IMR-90 (cell line): Measurements from ENCODE around the gene USB1. TPM values are rescaled to one million over a fixed set of nuclear protein-coding genes. Genes with fewer than 3 reads are reported as not detected.

Source experiments
- ATAC-seq: fragments of 200-7000 bp; cut with Tn5 transposase; 2 replicates; pipeline ENCODE4 v1.9.1; 2020; ENCODE audit warnings: low read depth, mild to moderate bottlenecking, moderate library complexity
- BruUV-seq: library from RNA; stranded (reverse); fragments of 400-500 nt; replicated peaks from 2 replicates; lab custom pipeline; 2021; lab: Mats Ljungman, UMichigan
- CTCF ChIA-PET: fragments of 300-600 bp; formaldehyde crosslinking; extraction: SDS; loops from one replicate; lab custom pipeline; 2021; ENCODE audit warnings: antibody characterized with exemption; lab: Yijun Ruan, JAX
- POLR2A ChIA-PET: fragments of 300-600 bp; sonication (Branson Sonifier 250); formaldehyde crosslinking; loops from one replicate; lab custom pipeline; 2022; ENCODE audit warnings: antibody characterized with exemption; ENCODE audit not compliant: unreplicated experiment; lab: Charles Lee
- DNase-seq: peaks from one replicate; pipeline ENCODE4 v3.0.0; 2013
- H2AFZ ChIP-seq: replicated peaks from 2 replicates; pipeline ENCODE3; 2013; ENCODE audit warnings: low read length, mild to moderate bottlenecking; ENCODE audit not compliant: poor library complexity
- H2AK5ac ChIP-seq: 2 replicates; pipeline ENCODE4 v1.6.1; 2013; ENCODE audit warnings: low read depth, low read length, inconsistent platforms
- H2AK9ac ChIP-seq: replicated peaks from 2 replicates; pipeline ENCODE3; 2013; ENCODE audit warnings: mild to moderate bottlenecking, low read depth, low read length, moderate library complexity; ENCODE audit not compliant: poor library complexity
- H2BK120ac ChIP-seq: 2 replicates; pipeline ENCODE4 v1.6.1; 2013; ENCODE audit warnings: low read depth, low read length, inconsistent platforms
- H2BK15ac ChIP-seq: 3 replicates; pipeline ENCODE4 v1.6.1; 2013; ENCODE audit warnings: low read depth, low read length, inconsistent platforms
- H2BK20ac ChIP-seq: 2 replicates; pipeline ENCODE4 v1.6.1; 2013; ENCODE audit warnings: low read depth, mild to moderate bottlenecking, inconsistent platforms, low read length, moderate library complexity
- H2BK5ac ChIP-seq: 2 replicates; pipeline ENCODE4 v1.6.1; 2013; ENCODE audit warnings: mild to moderate bottlenecking, low read depth, low read length, inconsistent platforms; ENCODE audit not compliant: poor library complexity, severe bottlenecking
- H3K14ac ChIP-seq: replicated peaks from 2 replicates; pipeline ENCODE4 v1.6.1; 2013; ENCODE audit warnings: low read depth, low read length, inconsistent platforms
- H3K18ac ChIP-seq: 2 replicates; pipeline ENCODE4 v1.6.1; 2013; ENCODE audit warnings: low read depth, low read length, control low read depth
- H3K23ac ChIP-seq: 2 replicates; pipeline ENCODE4 v1.6.1; 2013; ENCODE audit warnings: low read depth, low read length, inconsistent platforms
- H3K27ac ChIP-seq: 2 replicates; pipeline ENCODE4 v1.5.1; 2013; ENCODE audit warnings: mild to moderate bottlenecking, control low read depth, low read length; ENCODE audit not compliant: insufficient read depth
- H3K27me3 ChIP-seq: 2 replicates; pipeline ENCODE4 v1.6.1; 2013; ENCODE audit warnings: low read length; ENCODE audit not compliant: control insufficient read depth, insufficient read depth
- H3K36me3 ChIP-seq: 2 replicates; pipeline ENCODE4 v1.6.1; 2013; ENCODE audit warnings: low read length, mixed read lengths; ENCODE audit not compliant: control insufficient read depth, insufficient read depth
- H3K4ac ChIP-seq: 2 replicates; pipeline ENCODE4 v1.6.1; 2013; ENCODE audit warnings: low read depth, low read length, inconsistent platforms
- H3K4me1 ChIP-seq: 2 replicates; pipeline ENCODE4 v1.6.1; 2013; ENCODE audit warnings: low read length, mixed read lengths; ENCODE audit not compliant: control insufficient read depth, insufficient read depth
- H3K4me2 ChIP-seq: 2 replicates; pipeline ENCODE4 v1.6.1; 2013; ENCODE audit warnings: low read depth, mild to moderate bottlenecking, control low read depth, low read length, moderate library complexity
- H3K4me3 ChIP-seq: 2 replicates; pipeline ENCODE4 v1.5.1; 2013; ENCODE audit warnings: low read depth, mild to moderate bottlenecking, control low read depth, low read length, moderate library complexity; ENCODE audit not compliant: insufficient read depth
- H3K56ac ChIP-seq: 2 replicates; pipeline ENCODE4 v1.6.1; 2013; ENCODE audit warnings: low read length, inconsistent platforms; ENCODE audit not compliant: insufficient read depth; ENCODE audit errors: extremely low read depth
- H3K79me1 ChIP-seq, 2 experiments: 2 replicates each; pipeline ENCODE4 v1.6.1; 2013; ENCODE audit warnings: low read length in 2 of 2, inconsistent platforms in 1 of 2, low read depth in 1 of 2
- H3K9ac ChIP-seq: 2 replicates; pipeline ENCODE4 v1.6.1; 2013; ENCODE audit warnings: low read depth, low read length, control low read depth
- H3K9me1 ChIP-seq: 2 replicates; pipeline ENCODE4 v1.6.1; 2013; ENCODE audit warnings: low read length, inconsistent platforms; ENCODE audit not compliant: insufficient read depth
- H3K9me3 ChIP-seq: 2 replicates; pipeline ENCODE4 v1.6.1; 2013; ENCODE audit warnings: low read length; ENCODE audit not compliant: control insufficient read depth, insufficient read depth
- H4K20me1 ChIP-seq: 2 replicates; pipeline ENCODE4 v1.6.1; 2013; ENCODE audit warnings: low read length, inconsistent platforms; ENCODE audit not compliant: insufficient read depth
- H4K5ac ChIP-seq: 2 replicates; pipeline ENCODE4 v1.6.1; 2013; ENCODE audit warnings: mild to moderate bottlenecking, low read depth, low read length, control low read depth
- H4K8ac ChIP-seq, 2 experiments: 2 replicates each; pipeline ENCODE4 v1.6.1; 2013; ENCODE audit warnings: low read depth in 2 of 2, low read length in 2 of 2, control low read depth in 1 of 2, inconsistent platforms in 1 of 2
- H4K91ac ChIP-seq: 2 replicates; pipeline ENCODE4 v1.6.1; 2013; ENCODE audit warnings: low read depth, low read length, inconsistent platforms; ENCODE audit not compliant: insufficient read depth
- BHLHE40 ChIP-seq: fragments of 150-350 bp; IDR thresholded peaks from 2 replicates; pipeline ENCODE4 v1.6.1; 2016; ENCODE audit warnings: mild to moderate bottlenecking, low read depth, low read length
- CHD1 ChIP-seq: IDR thresholded peaks from 2 replicates; pipeline ENCODE4 v1.6.1; 2012; ENCODE audit warnings: low read depth, low read length, improper control_type of control experiment
- FOS ChIP-seq: fragments of 150-350 bp; IDR thresholded peaks from 2 replicates; pipeline ENCODE4 v1.6.1; 2016; ENCODE audit warnings: low read depth, low read length
- MAFK ChIP-seq: IDR thresholded peaks from 2 replicates; pipeline ENCODE4 v1.6.1; 2012; ENCODE audit warnings: low read depth, low read length, improper control_type of control experiment
- MAZ ChIP-seq: IDR thresholded peaks from 2 replicates; pipeline ENCODE4 v1.6.1; 2012; ENCODE audit warnings: low read depth, mild to moderate bottlenecking, low read length, improper control_type of control experiment, moderate library complexity, borderline replicate concordance
- MXI1 ChIP-seq: IDR thresholded peaks from 2 replicates; pipeline ENCODE4 v1.6.1; 2012; ENCODE audit warnings: low read depth, mild to moderate bottlenecking, low read length, moderate library complexity, borderline replicate concordance
- POLR2A ChIP-seq: IDR thresholded peaks from 2 replicates; pipeline ENCODE4 v1.6.1; 2012; ENCODE audit warnings: mild to moderate bottlenecking, low read depth, low read length
- RCOR1 ChIP-seq: IDR thresholded peaks from 2 replicates; pipeline ENCODE4 v1.6.1; 2012; ENCODE audit warnings: mild to moderate bottlenecking, low read length, improper control_type of control experiment; ENCODE audit not compliant: insufficient replicate concordance
- RFX5 ChIP-seq: IDR thresholded peaks from 2 replicates; pipeline ENCODE4 v1.8.0; 2012; ENCODE audit warnings: low read depth, mild to moderate bottlenecking, low read length, moderate library complexity
- SMC3 ChIP-seq: fragments of 150-350 bp; IDR thresholded peaks from 2 replicates; pipeline ENCODE4 v1.6.1; 2016; ENCODE audit warnings: low read depth, mild to moderate bottlenecking, antibody characterized with exemption, low read length, moderate library complexity
- WGBS, 2 experiments: methylation state at CpG; one replicate each; pipeline versions ENCODE4 v1.1.5 to v1.1.7; 2013; ENCODE audit warnings: missing lambda C conversion rate in 2 of 2; ENCODE audit not compliant: insufficient read length in 1 of 2; ENCODE audit errors: extremely low coverage in 2 of 2; 5-methylcytosine and 5-hydroxymethylcytosine counted together
- dilution Hi-C: fragments of 300-500 bp; cut with HindIII; formaldehyde crosslinking; loops from one replicate; pipeline ENCODE4 v1.14.3; 2018; ENCODE audit warnings: low sequenced_read_pairs; ENCODE audit not compliant: unreplicated experiment
- in situ Hi-C: fragments of 300-500 bp; cut with MboI; formaldehyde crosslinking; loops from 3 replicates; pipeline ENCODE4 v1.14.3; 2019; ENCODE audit warnings: low sequenced_read_pairs, inconsistent platforms, mixed read lengths
- intact Hi-C: fragments of 100-400 bp; cut with micrococcal nuclease; formaldehyde crosslinking; loops from 2 replicates; pipeline ENCODE4 v1.10.0; 2022
- polyA plus RNA-seq, 3 experiments: library from polyadenylated mRNA; depleted of rRNA; stranded (reverse); fragments of >200 nt; gene quantifications; 2 replicates each; pipeline ENCODE4 v1.2.3, GENCODE V29; 2012; ENCODE audit warnings: low replicate concordance in 1 of 3
- total RNA-seq: library from RNA; depleted of rRNA; stranded (reverse); fragments of >200 nt; gene quantifications from 2 replicates; pipeline ENCODE4 v1.2.3, GENCODE V29; 2012
- TF ChIP-seq, protein P1 (sequence below): conservative IDR thresholded peaks from 2 replicates; pipeline ENCODE4 v1.5.1; 2012; ENCODE audit warnings: mild to moderate bottlenecking, low read depth, low read length, improper control_type of control experiment
- TF ChIP-seq, protein P2 (sequence below): fragments of 150-350 bp; IDR thresholded peaks from 2 replicates; pipeline ENCODE4 v1.6.1; 2017; ENCODE audit warnings: mild to moderate bottlenecking, antibody characterized with exemption, low read length, low read depth

The USB1 gene
- total and polyA plus RNA-seq, 2 of the 4 experiments (the other 2 are of a cell fraction) = 45.9 to 94.9 TPM

DNA sequence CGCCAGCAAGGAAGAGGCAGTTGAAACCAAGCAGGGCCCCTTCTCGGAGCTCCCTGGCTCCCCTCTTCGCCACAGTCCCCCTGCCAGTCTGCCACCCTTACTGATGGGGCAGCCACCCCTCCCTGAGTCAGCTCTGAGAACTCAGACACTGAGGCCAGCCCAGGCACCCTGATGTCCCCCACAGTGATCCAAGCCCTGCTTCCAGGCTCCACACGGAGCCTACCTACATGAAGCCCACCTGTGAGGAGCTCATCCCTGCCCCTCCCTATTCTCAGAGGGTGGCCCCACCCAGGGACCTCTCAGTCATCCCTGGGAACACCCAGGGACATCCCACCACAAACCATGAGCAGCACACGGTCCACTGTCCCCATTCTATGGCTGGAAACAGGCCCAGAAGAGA is 39.2 kb upstream of the USB1 start:
- CTCF ChIA-PET = interaction anchor here (0.6 kb wide), 1 partner anchor 208 kb away, joined by 3 read pairs; no protein-coding TSS in a partner anchor
- no peak overlapping the region for H4K5ac ChIP-seq
- H3K56ac ChIP-seq = no peak overlapping the region
- in situ Hi-C loops (no loop called here), dilution Hi-C loops (no loop called here), intact Hi-C loops (no loop called here)
- H2AFZ ChIP-seq = peak overlapping the region; percentile 23
- peaks cover 50% of the 10 kb centered on the region for H3K27me3 ChIP-seq
- H2AK9ac ChIP-seq = no peak overlapping the region
- 6% methylated on average over 3 of the region's 5 CpGs; no CpG with 5 or more reads in 1 of the 2 experiments for WGBS, 2 experiments
- POLR2A ChIA-PET = no interaction called here
- H3K23ac ChIP-seq = no peak overlapping the region
- H3K18ac ChIP-seq = no peak overlapping the region
- H4K91ac ChIP-seq = no peak overlapping the region
- no TSS peak for BruUV-seq
- H2BK120ac ChIP-seq = no peak overlapping the region
- TF ChIP-seq MAZ (no peak), RCOR1 (no peak), MXI1 (no peak), POLR2A (no peak), CHD1 (no peak), RFX5 (no peak), SMC3 (no peak), MAFK (no peak), BHLHE40 (no peak), FOS (no peak)
- TF ChIP-seq, protein P1, sequence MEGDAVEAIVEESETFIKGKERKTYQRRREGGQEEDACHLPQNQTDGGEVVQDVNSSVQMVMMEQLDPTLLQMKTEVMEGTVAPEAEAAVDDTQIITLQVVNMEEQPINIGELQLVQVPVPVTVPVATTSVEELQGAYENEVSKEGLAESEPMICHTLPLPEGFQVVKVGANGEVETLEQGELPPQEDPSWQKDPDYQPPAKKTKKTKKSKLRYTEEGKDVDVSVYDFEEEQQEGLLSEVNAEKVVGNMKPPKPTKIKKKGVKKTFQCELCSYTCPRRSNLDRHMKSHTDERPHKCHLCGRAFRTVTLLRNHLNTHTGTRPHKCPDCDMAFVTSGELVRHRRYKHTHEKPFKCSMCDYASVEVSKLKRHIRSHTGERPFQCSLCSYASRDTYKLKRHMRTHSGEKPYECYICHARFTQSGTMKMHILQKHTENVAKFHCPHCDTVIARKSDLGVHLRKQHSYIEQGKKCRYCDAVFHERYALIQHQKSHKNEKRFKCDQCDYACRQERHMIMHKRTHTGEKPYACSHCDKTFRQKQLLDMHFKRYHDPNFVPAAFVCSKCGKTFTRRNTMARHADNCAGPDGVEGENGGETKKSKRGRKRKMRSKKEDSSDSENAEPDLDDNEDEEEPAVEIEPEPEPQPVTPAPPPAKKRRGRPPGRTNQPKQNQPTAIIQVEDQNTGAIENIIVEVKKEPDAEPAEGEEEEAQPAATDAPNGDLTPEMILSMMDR = no peak
- TF ChIP-seq, protein P2, sequence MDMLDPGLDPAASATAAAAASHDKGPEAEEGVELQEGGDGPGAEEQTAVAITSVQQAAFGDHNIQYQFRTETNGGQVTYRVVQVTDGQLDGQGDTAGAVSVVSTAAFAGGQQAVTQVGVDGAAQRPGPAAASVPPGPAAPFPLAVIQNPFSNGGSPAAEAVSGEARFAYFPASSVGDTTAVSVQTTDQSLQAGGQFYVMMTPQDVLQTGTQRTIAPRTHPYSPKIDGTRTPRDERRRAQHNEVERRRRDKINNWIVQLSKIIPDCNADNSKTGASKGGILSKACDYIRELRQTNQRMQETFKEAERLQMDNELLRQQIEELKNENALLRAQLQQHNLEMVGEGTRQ = no peak
- H3K9me1 ChIP-seq = no peaks in the 10 kb centered on the region
- no peaks in the 10 kb centered on the region for H4K20me1 ChIP-seq
- ATAC-seq (no peak), DNase-seq (no peak)
- H3K14ac ChIP-seq = no peak overlapping the region
- H3K79me1 ChIP-seq = no peaks in the 10 kb centered on the region
- H2BK15ac ChIP-seq = no peak overlapping the region
- H3K4me1 ChIP-seq = no peaks in the 10 kb centered on the region; the same call in 1 of the 2 replicates
- H2BK5ac ChIP-seq = no peak overlapping the region
- no peaks in the 10 kb centered on the region for H3K36me3 ChIP-seq
- H2BK20ac ChIP-seq = no peak overlapping the region
- H3K4me3 ChIP-seq = no peak overlapping the region
- H2AK5ac ChIP-seq = no peak overlapping the region
- H3K9me3 ChIP-seq = no peaks in the 10 kb centered on the region
- no peak overlapping the region for H4K8ac ChIP-seq
- no peak overlapping the region for H3K27ac ChIP-seq
- no peak overlapping the region for H3K4ac ChIP-seq
- H3K9ac ChIP-seq = no peak overlapping the region
- H3K4me2 ChIP-seq = no peak overlapping the region
